DMS114 treated with DMSO at 0.1 percent for 48 hours (cell line): Measurements from ENCODE around the gene WDR86.

Source experiments
- DNase-seq: peaks from one replicate; lab custom pipeline; 2025; ENCODE audit not compliant: unreplicated experiment; lab: John Stamatoyannopoulos, UW

Gene WDR86

GRCh38 chr7:151439855-151440798, 30.3 kb upstream of the WDR86 start, which contains the start of gene CRYGN:
CRYGN (minus strand) TSS chr7:151440141; CDS start chr7:151439917, 224 bp downstream.
- no peak for DNase-seq

DNA sequence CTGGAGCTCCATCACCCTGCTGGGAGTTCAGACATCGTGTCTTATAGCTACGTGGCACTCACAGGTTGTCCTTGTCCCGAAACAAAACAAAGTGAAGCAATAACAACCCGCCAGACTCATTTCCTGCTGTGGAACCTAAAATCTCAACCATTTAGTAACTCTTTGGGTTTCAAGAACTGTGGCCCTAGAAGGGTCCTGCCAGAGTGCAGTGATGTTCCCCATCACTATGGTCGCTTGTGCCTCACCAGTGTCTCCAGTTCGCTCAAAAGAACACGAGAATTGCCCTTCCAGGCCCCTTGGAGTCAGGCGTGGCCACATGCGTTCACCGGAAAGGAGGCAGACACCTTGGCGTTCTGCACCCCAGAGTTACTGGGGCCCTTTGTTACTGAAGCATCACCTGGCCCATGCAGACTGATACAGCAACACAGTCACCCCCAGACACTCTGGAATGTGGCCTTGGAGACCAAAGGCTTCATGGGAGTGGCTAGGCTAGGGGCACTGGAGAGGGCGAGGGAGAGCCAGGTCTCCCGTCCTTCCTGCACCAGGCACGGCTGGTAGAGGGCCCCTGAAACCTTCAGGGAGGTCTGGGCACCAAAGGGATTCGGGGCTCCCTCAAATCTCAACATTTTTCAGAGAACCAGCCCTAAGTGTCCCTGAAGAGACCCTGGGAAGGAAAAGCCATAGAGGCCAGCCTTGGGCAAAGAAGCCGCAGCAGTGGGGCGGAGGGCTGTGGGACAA, 29.2 kb upstream of the WDR86 start:
- DNase-seq, result no peak

GRCh38 chr7:151437866-151438516, 28.2 kb upstream of the WDR86 start:
- DNase-seq, result no peak

- no peak for DNase-seq
These were observed 27.3 kb upstream of the WDR86 start for GRCh38 chr7:151437159-151437553.

DNA sequence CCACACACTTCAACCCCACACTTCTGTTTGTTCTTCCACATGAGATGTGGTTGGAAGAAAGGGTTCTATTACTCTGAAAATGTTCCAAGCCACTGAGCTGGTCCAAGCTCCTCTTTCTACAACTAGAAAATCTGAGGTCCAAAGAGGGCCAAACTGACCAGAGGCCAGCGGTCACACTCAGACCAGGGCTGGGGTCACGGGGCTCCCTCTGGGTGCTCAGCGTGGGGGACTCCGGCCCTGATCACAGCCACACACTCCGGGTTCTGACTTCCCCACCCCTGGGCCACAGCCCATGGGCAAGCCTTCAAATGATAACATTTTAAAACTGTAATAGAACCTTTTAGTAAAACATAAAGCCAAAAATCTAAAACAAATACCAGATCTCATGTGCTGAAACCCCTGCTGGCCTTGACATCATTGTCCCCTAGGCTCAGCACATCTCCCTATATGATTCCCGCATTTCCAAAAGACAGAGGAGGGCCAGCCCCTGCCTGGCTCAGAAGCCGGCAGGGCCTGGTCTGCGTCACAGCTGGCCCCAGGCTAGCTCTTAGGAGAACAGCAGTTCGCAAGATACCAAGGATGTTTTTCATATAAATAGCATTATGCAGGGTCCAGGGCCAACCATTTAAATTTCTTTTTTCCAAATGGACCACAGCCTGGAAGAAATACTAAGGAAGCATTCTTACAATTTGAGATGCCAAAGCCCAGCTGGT, 26.8 kb upstream of the WDR86 start:
- no peak for DNase-seq

DNA sequence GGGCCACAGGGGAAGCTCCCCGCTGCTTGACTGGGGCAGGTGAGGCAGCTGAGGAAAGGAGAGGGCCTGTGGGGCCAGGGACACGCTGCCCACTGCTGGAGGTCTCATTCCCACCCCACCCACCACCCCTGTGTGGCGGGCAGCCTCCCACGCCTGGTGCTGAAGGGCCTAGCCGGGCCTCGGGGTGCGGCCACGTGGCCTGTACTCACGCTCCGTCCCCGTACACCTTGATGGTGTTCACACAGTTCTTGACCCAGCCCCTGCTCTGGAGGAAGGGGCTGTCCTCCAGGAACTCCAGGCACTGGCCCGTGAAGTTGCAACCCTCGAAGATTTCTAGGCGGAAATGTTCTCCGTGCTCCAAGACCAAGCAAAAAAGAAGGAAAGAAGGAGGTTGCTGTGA, 26.1 kb upstream of the WDR86 start:
- no peak for DNase-seq

DNA sequence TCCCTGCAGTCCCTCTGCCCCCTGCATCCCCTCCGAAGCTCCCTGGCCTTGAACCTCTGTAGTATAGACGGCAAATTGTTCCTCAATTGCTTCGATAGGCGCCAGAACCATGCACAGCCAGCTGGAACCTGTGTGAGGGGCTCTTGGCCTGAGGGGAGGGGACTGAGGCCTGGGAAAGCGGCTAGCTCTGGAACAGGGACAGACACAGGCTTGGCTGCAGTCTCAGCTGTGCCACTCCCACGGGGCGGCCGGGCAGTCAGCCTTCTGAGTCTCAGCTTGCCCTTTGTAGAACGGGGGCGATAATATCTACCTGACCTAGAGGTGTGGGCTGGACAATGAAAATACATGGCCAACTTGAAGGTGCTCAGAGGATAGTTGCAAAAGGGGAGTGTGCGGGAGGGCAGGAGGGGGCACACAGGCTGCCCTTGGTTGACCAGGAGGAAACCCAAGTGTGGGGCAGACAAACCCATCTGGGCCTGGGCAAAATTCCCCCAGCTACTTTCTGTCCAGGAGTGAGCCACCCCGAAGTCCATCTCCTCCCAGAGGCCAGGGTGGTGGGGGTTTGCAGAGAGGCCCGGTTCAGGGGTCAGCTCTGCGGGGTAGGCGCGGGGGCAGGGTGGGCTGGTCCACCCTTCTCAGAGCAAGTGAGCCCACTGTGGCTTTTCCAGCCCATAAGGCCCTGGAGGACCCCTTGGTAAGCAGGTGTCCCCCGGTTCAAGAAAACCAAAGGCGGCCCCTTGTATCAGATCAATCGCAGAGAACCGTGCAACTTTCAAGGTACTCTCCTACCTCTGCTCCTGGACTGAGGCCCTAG, 25.5 kb upstream of the WDR86 start:
- no peak for DNase-seq

GRCh38 chr7:151434549-151434948, 24.7 kb upstream of the WDR86 start:
- DNase-seq, result no peak

DNA sequence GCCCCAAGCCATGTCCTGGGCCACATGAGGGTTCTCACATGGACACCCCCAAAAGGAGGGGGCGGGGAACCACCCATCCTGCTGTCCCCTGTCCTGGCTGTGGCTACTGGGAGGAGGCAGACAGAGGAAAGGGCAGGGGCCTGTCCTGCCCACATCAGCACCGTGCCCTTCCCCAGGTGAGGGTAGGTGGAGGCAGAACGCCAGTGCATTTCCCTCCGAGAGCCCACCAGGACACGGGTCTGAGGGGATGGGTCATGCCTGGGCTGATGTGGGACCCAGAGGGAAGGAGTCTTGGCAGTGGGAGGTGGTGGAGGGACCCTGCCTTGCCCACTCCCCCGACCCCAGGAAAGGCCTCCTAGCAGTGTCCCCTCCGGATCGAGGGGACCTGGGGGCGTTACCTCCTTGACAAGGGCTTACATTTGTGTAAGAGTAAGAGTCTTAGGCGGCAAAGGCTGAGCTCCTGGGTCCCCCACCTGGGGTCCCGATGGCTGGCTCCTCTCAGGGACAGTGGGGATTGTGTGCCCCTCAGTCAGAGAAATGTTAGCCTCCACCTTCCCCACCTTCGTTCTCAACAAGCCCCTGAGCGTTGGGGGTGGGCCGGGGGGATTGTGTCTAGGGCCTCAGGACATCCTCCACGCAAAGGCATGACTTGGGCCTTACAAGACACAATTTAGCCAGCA, 24.0 kb upstream of the WDR86 start:
- no peak for DNase-seq

DNA sequence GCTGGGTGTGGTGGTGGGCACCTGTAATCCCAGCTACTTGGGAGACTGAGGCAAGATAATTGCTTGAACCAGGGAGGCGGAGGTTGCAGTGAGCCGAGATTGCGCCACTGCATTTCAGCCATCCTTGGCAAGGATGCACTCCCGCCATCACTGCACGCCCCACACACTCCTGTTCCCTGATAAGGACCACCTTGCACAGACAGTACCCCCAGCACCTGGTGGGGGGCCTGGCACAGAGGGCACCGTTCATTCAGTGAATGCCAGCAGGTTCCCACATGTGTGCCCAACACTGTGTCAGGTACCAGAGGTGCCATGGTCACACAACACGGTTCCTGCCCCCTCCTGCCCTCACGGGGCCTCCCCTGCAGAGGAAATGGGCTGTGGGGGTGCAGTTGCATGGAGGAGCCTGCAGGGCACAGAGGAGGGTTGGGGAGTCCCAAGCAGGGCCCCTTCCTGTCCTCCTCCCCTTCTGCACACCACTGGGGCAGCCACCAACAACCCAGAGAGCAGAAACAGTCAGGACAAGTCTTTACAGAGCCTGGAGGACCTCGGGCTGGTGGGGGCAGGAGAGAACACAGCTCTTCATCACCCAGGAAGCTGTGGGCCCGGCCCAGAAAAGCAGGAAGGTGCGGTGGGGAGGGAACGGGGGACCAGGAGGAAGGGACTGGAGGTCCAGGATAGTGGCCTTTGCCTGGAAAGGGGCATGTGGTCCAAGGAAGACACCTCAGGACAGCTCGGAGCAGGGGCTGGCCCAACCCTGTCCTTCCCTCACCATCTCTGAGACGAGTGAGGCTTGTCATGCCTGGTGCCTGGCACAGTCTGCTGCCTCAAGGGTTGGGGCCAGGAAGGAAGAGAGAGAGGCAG, 23.1 kb upstream of the WDR86 start:
- DNase-seq, result no peak

DNA sequence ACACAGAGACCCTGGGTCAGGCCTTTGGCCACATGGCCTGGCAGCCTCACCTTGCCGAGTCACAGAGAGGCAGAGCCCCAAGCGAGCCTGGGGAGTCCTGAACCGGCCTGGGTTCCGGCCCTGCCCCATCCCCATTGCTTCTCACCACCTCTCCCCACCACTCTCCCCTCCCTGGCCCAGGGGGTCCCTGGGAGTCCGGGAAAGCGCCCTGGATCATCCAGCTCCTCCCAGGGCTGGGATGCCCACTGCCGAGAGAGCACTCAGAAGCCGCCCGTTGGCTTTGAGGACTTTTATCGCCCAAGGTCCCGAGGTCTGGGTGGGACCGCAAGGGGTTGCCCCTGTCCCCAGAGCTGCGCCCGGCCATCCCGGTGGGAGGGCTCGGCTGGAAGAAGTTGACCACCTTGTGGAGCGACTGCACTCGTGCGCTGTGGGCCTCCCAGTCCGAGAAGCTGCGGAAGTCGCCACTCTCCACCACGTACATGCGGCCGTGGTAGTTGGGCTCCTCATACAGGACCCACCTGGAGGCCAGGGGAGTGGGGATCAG, 22.0 kb upstream of the WDR86 start:
- DNase-seq, result no peak

DNA sequence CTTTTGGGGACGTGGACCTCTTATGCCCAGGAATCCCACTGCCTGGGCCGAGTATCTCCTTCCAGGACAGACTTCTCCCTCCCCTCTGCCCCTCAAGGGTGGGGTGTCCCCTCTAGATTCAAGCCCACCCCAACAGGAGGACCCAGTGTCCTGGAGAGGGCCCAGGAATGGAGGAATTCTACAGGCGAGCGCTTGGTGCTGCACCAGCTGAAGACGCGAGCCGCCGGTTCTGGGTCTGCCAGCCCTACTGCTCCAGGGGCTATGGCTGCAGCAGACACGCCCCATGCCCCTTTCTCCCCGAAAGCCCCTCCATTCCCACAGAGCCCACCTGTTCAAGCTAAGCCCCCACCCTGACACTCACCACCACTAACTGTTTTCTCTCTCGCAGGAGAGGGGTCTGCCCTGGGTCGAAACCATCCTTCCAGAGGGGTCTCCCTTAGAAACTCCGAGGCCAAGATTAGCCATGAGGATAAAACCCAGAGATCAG, 21.5 kb upstream of the WDR86 start:
- no peak for DNase-seq

DNA sequence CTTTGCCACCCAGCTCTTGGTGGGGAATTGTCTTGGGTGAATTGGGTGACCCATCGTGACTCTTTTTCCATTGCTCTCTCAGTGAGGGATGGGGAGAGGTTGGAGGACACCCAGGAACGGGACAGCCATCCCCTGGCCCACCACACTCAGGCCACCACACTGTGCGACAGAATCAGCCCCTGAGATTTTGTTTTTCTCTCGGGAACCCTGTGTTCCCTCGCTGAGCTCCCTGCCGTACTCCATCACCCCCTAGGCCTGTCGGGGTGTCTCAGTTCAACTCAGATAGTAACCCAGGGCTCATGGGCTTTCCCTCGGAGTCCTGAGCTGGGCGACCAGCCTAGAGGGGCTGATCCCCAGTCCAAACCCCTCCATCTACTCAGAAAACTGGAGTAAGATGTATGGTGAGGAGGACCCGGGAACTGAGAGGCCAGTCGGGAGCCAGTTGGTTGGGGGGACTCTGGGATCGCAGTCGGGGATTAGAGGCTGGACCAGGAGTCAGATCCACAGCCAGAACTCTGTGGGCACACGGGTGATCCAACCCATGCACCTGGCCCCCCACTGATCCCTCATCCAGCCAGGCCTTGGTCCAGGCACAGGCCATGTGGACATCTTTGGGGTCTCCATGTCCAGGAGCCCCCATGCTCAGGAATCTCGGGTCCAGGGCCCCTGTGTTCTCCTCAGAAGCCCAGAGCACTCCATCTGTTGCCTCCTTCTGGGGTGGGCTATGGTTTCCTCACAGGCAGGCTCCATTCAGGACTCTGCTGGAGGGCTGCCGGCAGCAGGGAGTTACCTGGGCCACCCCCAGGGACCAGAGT, 20.8 kb upstream of the WDR86 start:
- no peak for DNase-seq

GRCh38 chr7:151429560-151430331, 19.9 kb upstream of the WDR86 start:
- no peak for DNase-seq

DNA sequence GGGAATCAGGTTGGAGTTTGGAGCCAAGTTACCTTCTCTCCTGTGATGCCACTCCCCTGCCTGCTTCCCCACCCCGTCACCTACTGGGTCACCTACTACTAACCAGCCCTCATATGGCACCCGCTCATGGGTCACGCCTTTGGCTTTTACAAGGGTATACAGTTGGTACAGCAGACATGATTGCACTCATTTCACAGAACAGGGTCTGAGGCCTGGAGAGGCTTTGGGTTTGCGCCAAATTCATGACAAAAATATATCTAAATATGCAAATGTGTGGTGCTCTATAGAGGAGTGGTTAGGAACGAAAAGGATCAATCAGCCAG, 19.4 kb upstream of the WDR86 start:
- no peak for DNase-seq

DNA sequence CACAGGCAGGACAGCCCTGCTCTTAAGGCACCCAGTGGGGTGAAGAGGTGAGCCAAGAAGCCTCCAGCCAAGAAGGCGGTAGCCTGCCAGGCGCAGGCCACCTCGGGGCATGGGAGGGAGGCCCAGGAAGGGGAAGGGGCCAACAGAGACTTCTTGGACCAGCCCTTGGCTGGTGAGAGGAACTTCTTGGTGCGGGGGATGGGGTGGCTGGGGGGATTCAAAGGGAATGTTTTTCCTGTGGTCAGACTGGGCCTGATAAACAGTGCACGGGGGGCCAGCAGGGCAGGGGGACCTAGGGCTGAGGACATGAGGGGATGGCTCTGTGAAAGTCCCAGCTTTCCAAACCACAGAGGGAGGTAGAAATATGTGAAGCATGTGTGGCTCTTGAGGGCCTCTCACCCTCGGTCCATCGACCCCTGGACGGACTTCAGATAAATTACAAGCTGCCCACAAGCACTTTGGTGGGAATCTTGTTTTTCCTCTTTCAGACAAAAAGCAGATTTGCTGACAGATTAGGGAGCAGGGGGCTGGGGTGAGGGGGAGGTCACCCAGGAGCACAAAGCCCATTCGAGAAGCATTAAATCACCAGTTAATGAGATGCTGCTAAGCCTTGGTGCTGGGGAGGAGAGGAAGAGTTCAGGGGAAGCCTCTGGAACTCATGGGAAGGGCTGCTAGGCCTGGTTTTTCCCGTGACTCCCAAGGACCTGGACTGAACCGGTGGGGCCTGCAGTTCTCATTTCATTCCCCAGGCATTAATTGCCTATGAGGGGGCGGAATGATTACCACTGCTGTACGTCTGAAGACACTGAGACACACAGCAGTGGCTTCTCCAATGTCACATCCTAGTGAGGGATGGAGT, 18.8 kb upstream of the WDR86 start:
- no peak for DNase-seq
